ENCODE data around the gene SNRK. TPM values are rescaled to one million over a fixed set of nuclear protein-coding genes. Genes with fewer than 3 reads are reported as not detected.

Gene SNRK
- total and polyA plus RNA-seq, 2 of the 13 experiments (the other 11 are each of a cell fraction or from before 2014, with no cell fraction given): 11.4 to 16.1 TPM

DNA sequence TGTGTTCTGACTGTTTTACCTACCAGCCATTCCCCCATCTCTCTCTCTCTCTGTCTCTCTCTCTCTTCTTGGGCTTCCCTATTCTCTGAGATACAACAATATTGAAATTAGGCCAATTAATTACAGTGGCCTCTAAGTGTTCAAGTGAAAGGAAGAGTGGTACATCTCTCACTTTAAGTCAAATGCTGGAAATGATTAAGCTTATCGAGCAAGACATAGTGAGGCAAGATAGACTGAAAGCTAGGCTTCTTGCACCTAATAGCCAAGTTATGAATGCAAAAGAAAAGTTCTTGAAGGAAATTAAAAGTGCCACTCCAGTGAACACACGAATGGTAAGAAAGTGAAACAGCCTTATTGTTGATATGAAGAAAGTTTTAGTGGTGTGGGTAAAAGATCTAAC lies 21.3 kb downstream of the SNRK start:
- peaks cover 9% of the 10 kb centered on the region; the same call in 1 of the 2 replicates for H4K20me1 ChIP-seq (ENCODE audit: insufficient read depth, low read length)
- intact Hi-C loops (cut with micrococcal nuclease; ENCODE audit: unreplicated experiment): no loop called here

DNA sequence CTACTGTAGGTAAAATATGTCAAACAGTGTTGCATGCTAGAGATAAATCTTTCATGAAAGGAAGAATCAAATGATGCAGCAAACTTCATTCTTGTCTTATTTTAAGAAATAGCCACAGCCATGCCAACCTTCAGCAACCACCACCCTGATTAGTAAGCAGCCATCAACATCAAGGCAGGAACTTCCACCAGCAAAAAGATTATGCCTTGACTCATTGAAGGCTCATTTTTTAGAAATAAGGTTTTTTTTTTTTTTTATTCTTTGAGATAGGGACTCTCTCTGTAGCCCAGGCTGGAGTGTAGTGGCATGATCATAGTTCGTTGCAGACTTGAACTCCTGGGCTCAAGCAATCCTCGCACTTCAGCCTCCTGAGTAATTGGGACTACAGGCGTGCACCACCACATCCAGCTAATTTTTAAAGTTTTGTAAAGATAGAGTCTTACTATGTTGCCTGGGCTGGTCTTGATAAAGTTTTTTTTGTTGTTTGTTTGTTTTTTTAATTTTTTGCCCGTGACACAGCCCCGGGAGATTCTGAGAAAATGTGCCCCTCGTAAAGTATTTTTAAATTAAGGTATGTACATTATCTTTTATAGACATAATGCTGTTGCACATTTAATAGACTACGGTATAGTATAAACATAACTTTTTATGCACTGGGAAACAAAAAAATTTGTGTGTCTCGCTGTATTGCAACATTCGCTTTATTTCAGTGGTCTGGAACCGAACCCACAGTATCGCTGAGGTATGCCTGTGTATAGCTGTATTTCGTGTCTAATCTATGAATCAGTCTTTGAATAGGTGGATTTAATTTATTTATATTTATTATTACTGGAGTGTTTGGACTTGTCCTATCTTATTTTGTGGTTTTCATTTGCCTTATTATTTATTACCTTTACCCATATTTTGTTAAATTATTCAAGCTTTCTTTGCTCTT lies 23.3 kb downstream of the SNRK start:
- H3K27ac ChIP-seq (ENCODE audit: extremely low read length, insufficient read depth, low read length): no peak overlapping the region
- intact Hi-C loops (cut with micrococcal nuclease; ENCODE audit: unreplicated experiment): no loop called here
- ChIA-PET CTCF (ENCODE audit: low intra/inter-chr PET ratio, low total read pairs) (no interaction called here), POLR2A (interaction anchor here (1.5 kb wide), 1 partner anchor 24 kb away, joined by 4 read pairs; the partner anchor contains the start of gene SNRK)
- DNase-seq (ENCODE audit: low spot score): no peak
- H3K4me2 ChIP-seq (ENCODE audit: low read depth, low read length): no peak overlapping the region
- FAIRE-seq: no peak
- no peaks in the 10 kb centered on the region for H3K27me3 ChIP-seq (ENCODE audit: control insufficient read depth in 1 of 2, insufficient read depth in 2 of 2, low read length in 2 of 2)
- peaks cover 6% of the 10 kb centered on the region; the same call in 1 of the 2 replicates for H4K20me1 ChIP-seq (ENCODE audit: insufficient read depth, low read length)
- ATAC-seq: no peak
- H3K79me2 ChIP-seq (ENCODE audit: insufficient read depth, low read length): peaks cover 91% of the 10 kb centered on the region
- H3K4me3 ChIP-seq (replicated peaks in 1 of 3; ENCODE audit: insufficient read depth in 1 of 3, low read depth in 2 of 3, low read length in 3 of 3): no peak overlapping the region
- H3K4me1 ChIP-seq (ENCODE audit: insufficient read depth, low read length): peaks cover 20% of the 10 kb centered on the region
- in situ Hi-C loops (cut with HindIII; ENCODE audit: extremely low pct_ligation_motif_present, low pct_unique_long_range_greater_than_20kb): no loop called here
- BruUV-seq (replicated peaks): no TSS peak
- 97% methylated on average over 12 of the region's 12 CpGs for WGBS (ENCODE audit: low lambda C conversion rate)
- H3K36me3 ChIP-seq (replicated peaks in 1 of 2; ENCODE audit: control insufficient read depth in 1 of 2, insufficient read depth in 2 of 2, low read length in 2 of 2): peaks cover 4 to 45% of the 10 kb centered on the region in 2 experiments
- H2AFZ ChIP-seq (ENCODE audit: low read length): no peak overlapping the region
- H3K9me3 ChIP-seq (ENCODE audit: low read length): no peaks in the 10 kb centered on the region
- TF ChIP-seq ZBTB20 (CRISPR knock-in tag; IDR thresholded peaks at IDR 0.05; ENCODE audit: borderline replicate concordance, low read depth) (no peak), HDAC1 (CRISPR knock-in tag; IDR thresholded peaks at IDR 0.05) (no peak), REST (IDR thresholded peaks at IDR 0.05; ENCODE audit: borderline replicate concordance in 1 of 2, low read depth in 1 of 2, low read length in 2 of 2) (no peak)
- H3K9ac ChIP-seq (ENCODE audit: insufficient read depth, low read depth, low read length): no peak overlapping the region

More for the DNA sequence above, 21.3 kb downstream of the SNRK start:
- in situ Hi-C loops (cut with HindIII; ENCODE audit: extremely low pct_ligation_motif_present, low pct_unique_long_range_greater_than_20kb): no loop called here
- Histone ChIP-seq H3K4me3 (replicated peaks in 1 of 3; ENCODE audit: insufficient read depth in 1 of 3, low read depth in 2 of 3, low read length in 3 of 3) (no peak overlapping the region), H3K4me1 (ENCODE audit: insufficient read depth, low read length) (peaks cover 15% of the 10 kb centered on the region), H3K27me3 (ENCODE audit: control insufficient read depth in 1 of 2, insufficient read depth in 2 of 2, low read length in 2 of 2) (no peaks in the 10 kb centered on the region), H2AFZ (ENCODE audit: low read length) (no peak overlapping the region), H3K36me3 (replicated peaks in 1 of 2; ENCODE audit: control insufficient read depth in 1 of 2, insufficient read depth in 2 of 2, low read length in 2 of 2) (peaks cover 7 to 58% of the 10 kb centered on the region in 2 experiments), H3K27ac (ENCODE audit: extremely low read length, insufficient read depth, low read length) (no peak overlapping the region), H3K9me3 (ENCODE audit: low read length) (no peaks in the 10 kb centered on the region), H3K4me2 (ENCODE audit: low read depth, low read length) (no peak overlapping the region), H3K9ac (ENCODE audit: insufficient read depth, low read depth, low read length) (no peak overlapping the region), H3K79me2 (ENCODE audit: insufficient read depth, low read length) (peaks cover 90% of the 10 kb centered on the region)
- DNase-seq (ENCODE audit: low spot score) (no peak), FAIRE-seq (no peak), ATAC-seq (no peak)
- POLR2A ChIA-PET: no interaction called here
- CTCF ChIA-PET (ENCODE audit: low intra/inter-chr PET ratio, low total read pairs): no interaction called here
- 94% methylated on average over 2 of the region's 2 CpGs for WGBS (ENCODE audit: low lambda C conversion rate)
- TF ChIP-seq ZNF839 (CRISPR knock-in tag; IDR thresholded peaks at IDR 0.05; ENCODE audit: borderline replicate concordance) (no peak), KLF11 (CRISPR knock-in tag; IDR thresholded peaks at IDR 0.05) (no peak)
- no TSS peak for BruUV-seq (replicated peaks)

Data from HepG2 (cell line).